Activated T-helper 17 cell treated with anti-CD3 and anti-CD28 coated beads, Interleukin-2, amount 50 U/mL, for 72 hours (primary cell): ENCODE results near the gene NSG2. TPM values are rescaled to one million over a fixed set of nuclear protein-coding genes. Genes with fewer than 3 reads are reported as not detected.
"Not testable (repeated sequence)": the region's sequence is repeated elsewhere in the genome, so short reads cannot be mapped to it uniquely, and the experiment has no call there.

Experiments used
- ATAC-seq: fragments of 150-1000 bp; cut with Tn5 transposase; replicated peaks from 2 replicates; pipeline ENCODE4 v1.10.0; 2021; ENCODE audit warnings: mild to moderate bottlenecking, moderate library complexity
- H3K27ac Mint-ChIP-seq: one replicate; pipeline ENCODE4 v1.8.0; 2022; ENCODE audit warnings: mixed read lengths
- H3K27me3 Mint-ChIP-seq: one replicate; pipeline ENCODE4 v1.8.0; 2022; ENCODE audit warnings: mixed read lengths
- H3K36me3 Mint-ChIP-seq: one replicate; pipeline ENCODE4 v1.8.0; 2022; ENCODE audit warnings: low read depth, mild to moderate bottlenecking, mixed read lengths
- H3K4me1 Mint-ChIP-seq: one replicate; pipeline ENCODE4 v1.8.0; 2022; ENCODE audit warnings: mixed read lengths
- H3K4me3 Mint-ChIP-seq: one replicate; pipeline ENCODE4 v1.8.0; 2022; ENCODE audit warnings: mild to moderate bottlenecking, mixed read lengths
- H3K9me3 Mint-ChIP-seq: one replicate; pipeline ENCODE4 v1.8.0; 2022; ENCODE audit warnings: mixed read lengths
- total RNA-seq, 2 donors: library from RNA; stranded (reverse); gene quantifications; one replicate each; pipeline ENCODE4 v1.2.3, GENCODE V29; 2022

Gene NSG2
- total RNA-seq, result not detected

DNA sequence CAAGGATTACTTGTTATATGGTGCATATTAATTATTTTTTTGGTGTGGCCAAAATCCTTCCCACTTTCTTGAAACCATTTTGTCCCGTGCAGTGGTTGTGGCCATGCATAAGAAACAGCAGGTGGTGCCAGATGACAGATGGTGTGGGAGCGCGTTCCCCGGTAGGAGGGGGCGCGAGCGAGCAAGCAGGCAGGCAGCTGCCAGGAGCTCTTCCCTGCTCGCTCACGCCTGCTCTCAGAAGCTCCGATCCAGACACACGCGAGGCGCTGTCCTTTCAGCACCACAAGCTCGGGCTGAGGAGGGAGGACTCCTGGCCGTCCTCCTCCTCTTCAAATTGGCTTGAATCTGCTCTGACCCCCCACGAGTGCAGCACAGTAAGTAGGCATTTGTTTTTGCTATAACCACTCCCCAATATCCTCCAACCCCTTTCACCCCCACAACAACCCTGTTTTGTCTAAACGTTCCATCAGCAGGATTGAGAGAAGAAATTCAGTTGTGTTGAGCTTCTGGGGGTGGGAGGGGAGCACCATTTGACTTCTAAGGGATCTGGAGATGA is at the start of gene NSG2:
TSS of gene NSG2 (plus strand) at position 237 of the 556 bp plus-strand sequence. CDS start 1,050 bp downstream, outside the sequence.
- no peak within 1 kb of the TSS for H3K4me3 Mint-ChIP-seq
- no peaks in the 10 kb centered on the region for H3K9me3 Mint-ChIP-seq
- no peak for ATAC-seq
- no peak within 1 kb of the TSS for H3K27ac Mint-ChIP-seq
- H3K36me3 Mint-ChIP-seq, result no peaks in the 10 kb centered on the region
- H3K27me3 Mint-ChIP-seq, result peaks cover 33% of the 10 kb centered on the region
- no peaks in the 10 kb centered on the region for H3K4me1 Mint-ChIP-seq

DNA sequence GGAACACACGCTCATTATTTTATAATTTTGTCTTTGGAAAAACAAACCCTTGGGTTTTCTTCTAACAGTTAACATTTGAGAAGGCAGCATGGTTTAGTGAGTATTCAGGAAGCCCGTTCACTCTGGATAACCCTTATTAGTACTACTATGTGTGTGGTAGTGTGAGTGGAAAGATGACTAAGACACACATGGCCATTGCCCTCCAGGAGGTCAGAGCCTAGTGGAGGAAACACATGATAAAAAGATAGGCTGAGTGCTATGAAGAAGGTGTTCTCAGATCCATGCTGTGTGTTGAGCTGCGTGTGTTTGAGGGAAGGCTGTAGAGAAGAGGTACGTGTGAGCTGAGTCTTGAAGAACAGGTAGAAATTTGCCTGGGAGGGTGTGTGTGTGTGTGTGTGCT is 48.2 kb upstream of the NSG2 start:
- peaks cover 31% of the 10 kb centered on the region for H3K27me3 Mint-ChIP-seq
- ATAC-seq, result no peak
- H3K27ac Mint-ChIP-seq, result no peak overlapping the region

DNA sequence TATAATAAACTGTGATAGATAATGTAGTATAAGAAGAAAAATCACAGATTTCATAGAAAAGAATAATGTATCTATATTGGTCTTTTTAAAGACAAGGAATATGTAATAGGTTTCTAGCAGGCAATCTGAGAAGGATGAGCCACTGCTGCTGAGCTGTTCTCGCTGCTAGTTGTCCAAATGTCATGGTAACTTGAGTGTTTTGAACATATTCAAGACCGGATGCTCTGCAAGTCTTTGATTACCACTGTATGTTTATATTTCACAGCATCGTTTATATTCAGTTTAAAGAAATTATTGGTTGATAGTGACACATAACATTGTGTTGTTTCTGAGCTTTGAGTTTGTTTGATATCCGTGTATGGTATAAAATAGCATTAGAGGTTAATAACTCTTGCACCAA is 47.0 kb upstream of the NSG2 start:
- H3K4me3 Mint-ChIP-seq, result no peak overlapping the region
- no peaks in the 10 kb centered on the region for H3K36me3 Mint-ChIP-seq
- no peaks in the 10 kb centered on the region for H3K9me3 Mint-ChIP-seq
- H3K4me1 Mint-ChIP-seq, result no peaks in the 10 kb centered on the region
- H3K27ac Mint-ChIP-seq, result no peak overlapping the region
- no peak for ATAC-seq
- peaks cover 36% of the 10 kb centered on the region for H3K27me3 Mint-ChIP-seq

More for the DNA sequence above, 48.2 kb upstream of the NSG2 start:
- H3K4me3 Mint-ChIP-seq, result no peak overlapping the region
- no peaks in the 10 kb centered on the region for H3K9me3 Mint-ChIP-seq
- no peaks in the 10 kb centered on the region for H3K4me1 Mint-ChIP-seq
- no peaks in the 10 kb centered on the region for H3K36me3 Mint-ChIP-seq

DNA sequence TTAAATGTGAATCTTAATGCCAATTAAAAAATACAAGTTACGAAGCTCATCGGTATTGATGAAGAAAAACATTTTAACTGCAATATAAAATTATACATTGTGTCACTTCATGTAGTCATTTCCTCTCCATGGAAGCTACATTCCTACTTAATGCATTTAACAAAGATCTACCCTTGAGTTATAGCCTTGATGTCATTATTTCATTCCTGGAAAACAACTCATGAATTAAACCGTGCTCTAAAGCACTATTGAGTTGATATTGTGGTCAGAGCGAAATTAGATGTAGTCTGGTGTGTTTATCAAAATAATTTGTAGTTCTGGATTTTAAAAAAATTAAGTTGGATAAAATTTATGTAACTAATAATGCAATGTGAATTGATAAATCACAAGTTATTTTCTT is 45.4 kb upstream of the NSG2 start:
- Mint-ChIP-seq H3K27ac (no peak overlapping the region), H3K4me1 (no peaks in the 10 kb centered on the region), H3K4me3 (no peak overlapping the region), H3K36me3 (no peaks in the 10 kb centered on the region), H3K27me3 (peaks cover 34% of the 10 kb centered on the region), H3K9me3 (no peaks in the 10 kb centered on the region)
- ATAC-seq, result no peak

DNA sequence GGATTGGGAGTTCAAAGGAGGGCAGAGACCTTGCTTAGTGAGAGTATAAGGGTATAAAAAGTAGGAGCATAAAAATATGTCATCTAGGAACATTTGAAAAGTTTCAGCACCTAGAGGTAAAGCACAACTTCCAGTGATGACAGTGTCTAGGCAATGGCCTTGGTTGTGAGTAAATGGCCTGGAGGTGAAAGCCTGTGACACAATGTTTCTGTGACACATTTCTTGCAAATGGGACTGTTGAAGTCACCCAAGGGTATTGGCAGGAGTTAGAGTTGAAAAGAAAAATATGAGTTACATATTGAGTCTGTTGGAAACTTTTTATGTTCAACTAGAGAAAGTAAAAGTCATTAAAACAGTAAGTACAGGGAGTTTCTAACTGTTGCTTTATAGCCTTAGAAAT is 41.7 kb upstream of the NSG2 start:
- H3K27me3 Mint-ChIP-seq, result peaks cover 20% of the 10 kb centered on the region
- peak; percentile 60 for ATAC-seq
- no peaks in the 10 kb centered on the region for H3K9me3 Mint-ChIP-seq
- no peak overlapping the region for H3K27ac Mint-ChIP-seq
- H3K36me3 Mint-ChIP-seq, result no peaks in the 10 kb centered on the region
- H3K4me3 Mint-ChIP-seq, result no peak overlapping the region
- no peaks in the 10 kb centered on the region for H3K4me1 Mint-ChIP-seq

DNA sequence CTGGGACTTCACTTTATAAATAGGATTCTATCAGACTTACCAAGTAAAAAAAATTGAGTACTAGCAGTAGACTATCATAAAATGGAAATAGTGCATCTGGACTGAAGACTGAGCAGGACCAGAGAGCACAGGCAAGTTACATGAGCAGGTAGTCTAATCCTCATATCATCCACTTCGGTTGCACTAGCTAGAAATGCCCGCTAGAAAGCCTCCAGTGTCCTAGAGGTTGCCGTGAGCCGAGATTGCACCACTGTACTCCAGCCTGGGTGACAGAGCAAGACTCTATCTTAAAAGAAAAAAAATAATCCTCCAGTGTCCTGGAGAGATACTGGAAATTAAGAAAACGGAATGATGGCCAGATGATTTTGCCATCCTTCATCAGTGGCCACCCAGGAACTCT is 36.6 kb upstream of the NSG2 start:
- H3K36me3 Mint-ChIP-seq, result no peaks in the 10 kb centered on the region
- no peaks in the 10 kb centered on the region for H3K4me1 Mint-ChIP-seq
- no peak for ATAC-seq
- H3K9me3 Mint-ChIP-seq, result no peaks in the 10 kb centered on the region
- H3K4me3 Mint-ChIP-seq, result no peak overlapping the region
- H3K27me3 Mint-ChIP-seq, result peaks cover 12% of the 10 kb centered on the region
- no peak overlapping the region for H3K27ac Mint-ChIP-seq

DNA sequence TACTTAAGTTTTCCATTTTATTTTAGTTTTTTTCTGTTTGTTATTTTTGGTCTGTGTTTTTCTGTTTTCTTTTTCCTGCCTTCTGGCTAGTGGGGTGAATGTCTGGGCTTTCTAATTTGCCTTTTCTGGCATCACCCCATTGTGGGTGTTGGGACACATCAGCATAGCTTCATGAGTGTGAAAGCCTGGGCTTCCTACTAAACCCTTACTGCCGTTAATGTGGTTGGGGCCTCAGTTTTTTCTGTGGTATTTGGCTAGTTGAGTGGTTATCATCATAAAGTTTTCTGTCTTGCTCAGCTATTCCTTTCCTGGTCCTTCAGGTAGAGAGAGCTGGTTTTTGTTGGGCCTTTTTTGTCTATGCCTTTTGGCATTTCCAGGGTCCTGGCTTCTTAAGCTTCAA is 35.1 kb upstream of the NSG2 start:
- no peak overlapping the region for H3K27ac Mint-ChIP-seq
- H3K4me1 Mint-ChIP-seq, result no peaks in the 10 kb centered on the region
- peaks cover 12% of the 10 kb centered on the region for H3K27me3 Mint-ChIP-seq
- no peaks in the 10 kb centered on the region for H3K9me3 Mint-ChIP-seq
- no peaks in the 10 kb centered on the region for H3K36me3 Mint-ChIP-seq
- ATAC-seq, result no peak
- H3K4me3 Mint-ChIP-seq, result no peak overlapping the region

DNA sequence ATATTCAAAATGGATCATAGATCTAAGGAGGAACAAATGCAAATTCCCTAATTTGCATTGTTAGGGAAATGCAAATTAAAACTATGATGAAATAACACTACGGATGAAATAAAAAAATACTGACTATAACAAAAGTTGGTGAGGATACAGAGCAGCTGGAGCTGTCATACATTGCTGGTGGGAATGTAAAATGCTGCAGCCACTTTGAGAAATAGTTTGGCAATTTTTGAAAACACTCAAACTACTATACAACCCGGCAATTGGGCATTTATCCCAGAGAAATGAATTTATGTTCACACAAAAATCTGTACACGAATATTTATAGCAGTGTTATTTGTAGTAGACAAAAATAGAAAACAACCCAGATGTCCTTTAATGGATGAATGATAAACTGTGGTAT is 34.1 kb upstream of the NSG2 start:
- peaks cover 7% of the 10 kb centered on the region for H3K27me3 Mint-ChIP-seq
- no peaks in the 10 kb centered on the region for H3K4me1 Mint-ChIP-seq
- H3K36me3 Mint-ChIP-seq, result no peaks in the 10 kb centered on the region
- no peak overlapping the region for H3K27ac Mint-ChIP-seq
- H3K4me3 Mint-ChIP-seq, result no peak overlapping the region
- H3K9me3 Mint-ChIP-seq, result no peaks in the 10 kb centered on the region
- no peak for ATAC-seq

DNA sequence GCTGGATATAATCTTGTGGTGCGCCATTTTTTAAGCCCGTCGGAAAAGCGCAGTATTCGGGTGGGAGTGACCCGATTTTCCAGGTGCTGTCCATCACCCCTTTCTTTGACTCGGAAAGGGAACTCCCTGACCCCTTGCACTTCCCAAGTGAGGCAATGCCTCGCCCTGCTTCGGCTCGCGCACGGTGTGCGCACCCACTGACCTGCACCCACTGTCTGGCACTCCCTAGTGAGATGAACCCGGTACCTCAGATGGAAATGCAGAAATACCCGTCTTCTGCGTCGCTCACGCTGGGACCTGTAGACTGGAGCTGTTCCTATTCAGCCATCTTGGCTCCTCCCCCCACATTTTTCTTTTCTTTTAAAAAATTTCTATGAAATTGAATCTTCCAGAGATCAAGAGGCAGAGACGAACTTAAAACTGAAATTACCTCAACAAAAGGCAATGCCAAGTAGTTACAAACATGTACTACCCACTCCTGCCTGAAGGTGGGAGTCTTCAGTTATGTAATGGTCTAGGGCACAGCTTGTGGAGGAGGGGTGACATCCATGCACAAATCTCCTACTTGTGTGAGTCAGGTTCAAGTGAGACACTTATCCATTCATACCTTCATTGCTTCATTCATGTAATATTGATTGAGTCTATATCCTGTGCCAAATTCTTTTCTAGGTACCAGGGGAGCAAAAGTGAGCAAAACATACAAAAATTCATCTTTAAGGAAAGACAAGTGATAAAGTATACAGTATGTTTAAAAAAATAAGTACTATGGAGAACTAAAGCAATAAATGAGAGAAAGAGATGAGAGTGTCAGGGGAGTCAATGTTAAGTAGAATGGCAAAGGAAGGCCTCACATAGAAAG is 25.2 kb upstream of the NSG2 start:
- not testable (repeated sequence) for H3K4me1 Mint-ChIP-seq, H3K9me3 Mint-ChIP-seq, H3K4me3 Mint-ChIP-seq, H3K36me3 Mint-ChIP-seq, ATAC-seq, H3K27ac Mint-ChIP-seq
- peaks cover 29% of the 10 kb centered on the region for H3K27me3 Mint-ChIP-seq

DNA sequence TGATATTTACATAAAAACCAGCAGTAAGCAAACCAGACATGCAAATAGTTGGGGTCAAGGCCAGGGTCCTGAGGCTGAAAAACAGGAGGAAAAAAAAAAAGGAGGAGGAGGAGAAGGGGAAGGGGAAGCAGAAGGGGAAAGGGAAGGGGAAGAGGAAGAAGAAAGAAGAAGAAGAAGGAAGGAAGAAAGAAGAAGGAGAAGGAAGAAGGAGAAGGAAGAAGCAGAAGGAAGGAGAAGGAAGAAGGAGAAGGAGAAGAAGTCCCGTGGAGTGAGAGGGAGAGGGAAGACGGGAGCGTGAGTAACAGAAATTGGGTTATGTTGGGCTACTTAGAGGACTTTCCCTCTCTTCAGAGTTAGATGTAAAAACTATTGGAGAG is 24.6 kb upstream of the NSG2 start:
- H3K27ac Mint-ChIP-seq, result no peak overlapping the region
- no peaks in the 10 kb centered on the region for H3K4me1 Mint-ChIP-seq
- no peak for ATAC-seq
- no peaks in the 10 kb centered on the region for H3K36me3 Mint-ChIP-seq
- H3K4me3 Mint-ChIP-seq, result no peak overlapping the region
- H3K27me3 Mint-ChIP-seq, result peaks cover 29% of the 10 kb centered on the region
- H3K9me3 Mint-ChIP-seq, result no peaks in the 10 kb centered on the region

DNA sequence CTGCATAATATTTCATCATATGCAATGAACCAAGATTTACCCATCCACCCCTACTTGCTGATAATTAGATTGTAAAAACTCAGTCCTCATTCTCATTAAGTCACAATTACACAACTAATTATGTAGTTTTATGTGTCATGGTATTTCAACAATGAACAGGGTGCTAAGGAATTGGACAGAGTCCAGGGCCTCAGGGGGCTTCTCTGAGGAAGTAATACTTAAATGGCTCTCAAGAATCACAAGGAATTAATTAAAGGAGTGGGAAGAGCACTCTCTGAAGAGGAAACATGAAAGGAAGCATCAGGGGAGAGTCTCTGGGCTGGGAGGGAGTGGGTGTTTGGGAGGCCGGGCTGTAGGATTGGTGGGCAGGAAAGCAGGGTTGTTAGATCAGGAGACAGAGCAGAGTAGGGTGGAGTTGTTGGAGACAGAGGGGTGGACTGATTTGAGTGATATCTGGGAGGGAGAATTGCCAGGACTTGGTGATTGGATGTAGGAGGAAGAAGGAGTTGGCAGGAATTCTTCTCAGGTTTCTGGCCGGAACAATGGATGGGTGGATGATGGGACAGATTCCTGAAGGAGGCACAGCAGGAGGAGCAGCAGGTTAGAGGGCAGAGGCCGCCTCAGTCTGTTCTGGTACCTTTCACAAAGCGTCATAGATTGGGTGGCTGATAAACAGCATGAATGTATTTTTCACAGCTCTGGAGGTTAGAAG is 23.0 kb upstream of the NSG2 start:
- Mint-ChIP-seq H3K27ac (no peak overlapping the region), H3K4me3 (no peak overlapping the region)

DNA sequence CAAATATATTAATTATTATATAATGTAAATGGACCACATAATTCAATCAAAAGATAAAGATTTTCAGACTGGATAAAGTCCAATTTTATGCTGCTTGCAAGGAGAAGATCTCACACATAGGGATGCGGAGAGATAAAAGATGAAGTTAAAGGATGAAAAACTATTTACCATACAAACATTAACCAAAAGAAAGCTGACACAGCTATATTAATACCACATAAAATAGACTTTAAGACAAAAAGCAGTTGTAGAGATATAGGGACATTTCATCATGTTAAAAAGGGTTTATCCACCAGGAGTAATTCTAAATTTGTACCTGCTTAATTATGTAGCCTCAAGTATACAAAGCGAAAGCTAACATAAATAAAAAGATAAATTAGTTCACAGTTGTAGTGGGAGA is 15.2 kb upstream of the NSG2 start:
- Mint-ChIP-seq H3K27ac (no peak overlapping the region), H3K27me3 (peaks cover 9% of the 10 kb centered on the region), H3K4me1 (no peaks in the 10 kb centered on the region), H3K36me3 (no peaks in the 10 kb centered on the region), H3K9me3 (peaks cover 18% of the 10 kb centered on the region), H3K4me3 (no peak overlapping the region)
- ATAC-seq, result no peak

More for the DNA sequence above, 23.0 kb upstream of the NSG2 start:
- H3K27me3 Mint-ChIP-seq, result peaks cover 32% of the 10 kb centered on the region
- H3K36me3 Mint-ChIP-seq, result no peaks in the 10 kb centered on the region
- no peak for ATAC-seq
- no peaks in the 10 kb centered on the region for H3K4me1 Mint-ChIP-seq
- no peaks in the 10 kb centered on the region for H3K9me3 Mint-ChIP-seq

DNA sequence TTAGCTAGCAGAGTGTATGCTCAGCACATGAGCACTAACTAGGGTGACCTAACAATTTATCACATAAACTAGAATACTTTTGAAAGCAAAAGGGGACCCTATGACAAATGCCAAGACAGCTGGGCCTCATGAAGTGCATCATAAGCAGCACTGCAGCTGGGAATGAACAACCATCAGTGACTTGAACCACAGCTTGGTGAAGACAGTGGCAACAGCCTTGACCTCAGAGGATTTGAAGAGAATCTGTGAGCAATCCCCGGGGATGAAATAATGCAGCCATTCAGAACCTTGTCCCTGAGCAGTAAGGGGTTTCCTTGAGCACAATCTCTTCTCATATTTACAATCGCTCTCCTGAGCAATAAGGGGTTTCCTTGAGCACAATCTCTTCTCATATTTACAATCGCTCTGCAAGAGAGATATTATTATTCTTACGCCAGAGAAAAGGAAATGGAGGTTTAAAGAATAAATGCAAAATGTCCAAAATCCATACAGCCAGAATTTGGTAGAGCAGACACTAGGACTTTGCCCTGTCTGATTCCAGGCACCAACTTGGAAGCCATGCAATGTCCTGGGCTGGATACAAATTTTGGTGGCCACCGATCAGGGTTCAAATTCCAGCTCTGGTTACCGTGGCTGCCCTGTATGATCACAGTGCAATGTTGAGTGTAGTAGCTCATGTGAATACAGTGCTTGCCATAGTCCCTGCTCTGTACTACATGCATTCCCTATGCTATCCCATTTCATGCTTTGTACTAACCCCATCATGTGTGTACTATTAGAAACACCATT is 846 bp upstream of the NSG2 start:
- Mint-ChIP-seq H3K27me3 (peaks cover 41% of the 10 kb centered on the region), H3K27ac (no peak overlapping the region), H3K9me3 (no peaks in the 10 kb centered on the region)

DNA sequence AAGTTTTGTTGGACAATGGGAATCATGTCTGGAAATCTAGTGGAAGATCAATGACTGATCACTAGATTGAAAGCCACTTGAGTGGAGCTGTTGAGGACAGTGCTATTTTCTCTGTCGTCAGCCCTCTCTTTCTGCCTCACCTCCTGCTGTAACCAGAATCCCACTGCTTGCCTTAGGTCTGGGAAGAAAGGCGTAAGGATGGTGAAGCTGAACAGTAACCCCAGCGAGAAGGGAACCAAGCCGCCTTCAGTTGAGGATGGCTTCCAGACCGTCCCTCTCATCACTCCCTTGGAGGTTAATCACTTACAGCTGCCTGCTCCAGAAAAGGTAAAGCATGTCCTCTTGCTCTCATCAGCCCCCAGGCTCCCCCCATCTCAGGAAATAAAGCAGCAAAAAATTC is 1.1 kb downstream of the NSG2 start:
- Mint-ChIP-seq H3K4me3 (no peak overlapping the region), H3K4me1 (no peaks in the 10 kb centered on the region), H3K36me3 (no peaks in the 10 kb centered on the region), H3K9me3 (no peaks in the 10 kb centered on the region), H3K27me3 (peaks cover 36% of the 10 kb centered on the region), H3K27ac (no peak overlapping the region)
- no peak for ATAC-seq

More for the DNA sequence above, 846 bp upstream of the NSG2 start:
- Mint-ChIP-seq H3K36me3 (no peaks in the 10 kb centered on the region), H3K4me1 (no peaks in the 10 kb centered on the region), H3K4me3 (no peak overlapping the region)
- no peak for ATAC-seq
